MM.1S (cell line): ENCODE data around the gene LCTL.

Experiments
- DNase-seq: peaks from one replicate; pipeline ENCODE4 v3.0.0-alpha.2; 2015
- H2AFZ ChIP-seq: fragments of 300-600 bp; sonication (generic); 2 replicates; pipeline ENCODE4 v1.6.0; 2016; ENCODE audit warnings: antibody characterized with exemption, low read length
- H3F3A ChIP-seq: fragments of 300-600 bp; sonication (generic); 2 replicates; pipeline ENCODE4 v1.6.1; 2016; ENCODE audit warnings: mild to moderate bottlenecking, antibody characterized with exemption, low read length, moderate library complexity, mixed read lengths; ENCODE audit not compliant: insufficient read depth
- H3K27ac ChIP-seq: fragments of 300-600 bp; sonication (generic); 2 replicates; pipeline ENCODE4 v1.5.1; 2016; ENCODE audit warnings: mild to moderate bottlenecking, low read length
- H3K27me3 ChIP-seq: fragments of 300-600 bp; sonication (generic); replicated peaks from 2 replicates; pipeline ENCODE4 v1.6.0; 2016; ENCODE audit warnings: low read length; ENCODE audit not compliant: insufficient read depth
- H3K36me3 ChIP-seq: fragments of 300-600 bp; sonication (generic); replicated peaks from 2 replicates; pipeline ENCODE4 v1.6.1; 2016; ENCODE audit warnings: mild to moderate bottlenecking, low read length, mixed read lengths; ENCODE audit not compliant: insufficient read depth
- H3K4me1 ChIP-seq: fragments of 300-600 bp; sonication (generic); 2 replicates; pipeline ENCODE4 v1.6.1; 2016; ENCODE audit warnings: low read length, mixed read lengths
- H3K4me2 ChIP-seq: fragments of 300-600 bp; sonication (generic); 2 replicates; pipeline ENCODE4 v1.6.0; 2016; ENCODE audit warnings: low read depth, low read length
- H3K4me3 ChIP-seq: fragments of 300-600 bp; sonication (generic); 2 replicates; pipeline ENCODE4 v1.5.1; 2016; ENCODE audit warnings: low read length, mixed read lengths
- H3K79me2 ChIP-seq: fragments of 300-600 bp; sonication (generic); 2 replicates; pipeline ENCODE4 v1.6.1; 2016; ENCODE audit warnings: mixed run types, low read length, mixed read lengths
- H3K9ac ChIP-seq: fragments of 300-600 bp; sonication (generic); 2 replicates; pipeline ENCODE4 v1.6.1; 2016; ENCODE audit warnings: low read length, mixed read lengths
- H3K9me2 ChIP-seq: fragments of 300-600 bp; sonication (generic); replicated peaks from 2 replicates; pipeline ENCODE4 v1.6.1; 2016; ENCODE audit warnings: mild to moderate bottlenecking, low read length, mixed read lengths; ENCODE audit not compliant: insufficient read depth
- H3K9me3 ChIP-seq: fragments of 300-600 bp; sonication (generic); replicated peaks from 2 replicates; pipeline ENCODE4 v1.6.1; 2016; ENCODE audit warnings: mild to moderate bottlenecking, low read length, mixed read lengths; ENCODE audit not compliant: insufficient read depth
- H4K20me1 ChIP-seq: fragments of 300-600 bp; sonication (generic); 2 replicates; pipeline ENCODE4 v1.6.1; 2016; ENCODE audit warnings: mild to moderate bottlenecking, low read length, moderate library complexity, mixed read lengths; ENCODE audit not compliant: insufficient read depth
- EZH2 ChIP-seq: fragments of 300-600 bp; sonication (generic); optimal IDR thresholded peaks from 2 replicates; pipeline ENCODE3; 2017; ENCODE audit warnings: low read depth, mild to moderate bottlenecking, antibody characterized with exemption, low read length, mixed read lengths
- EZH2phosphoT487 ChIP-seq: fragments of 300-600 bp; sonication (generic); IDR thresholded peaks from 2 replicates; pipeline ENCODE4 v1.6.1; 2018; ENCODE audit warnings: antibody characterized with exemption, low read length
- TF ChIP-seq, protein P1 (sequence below): fragments of 300-600 bp; sonication (generic); IDR thresholded peaks from 2 replicates; pipeline ENCODE4 v1.5.1; 2016; ENCODE audit warnings: antibody characterized with exemption, low read length, mixed read lengths

LCTL gene

DNA sequence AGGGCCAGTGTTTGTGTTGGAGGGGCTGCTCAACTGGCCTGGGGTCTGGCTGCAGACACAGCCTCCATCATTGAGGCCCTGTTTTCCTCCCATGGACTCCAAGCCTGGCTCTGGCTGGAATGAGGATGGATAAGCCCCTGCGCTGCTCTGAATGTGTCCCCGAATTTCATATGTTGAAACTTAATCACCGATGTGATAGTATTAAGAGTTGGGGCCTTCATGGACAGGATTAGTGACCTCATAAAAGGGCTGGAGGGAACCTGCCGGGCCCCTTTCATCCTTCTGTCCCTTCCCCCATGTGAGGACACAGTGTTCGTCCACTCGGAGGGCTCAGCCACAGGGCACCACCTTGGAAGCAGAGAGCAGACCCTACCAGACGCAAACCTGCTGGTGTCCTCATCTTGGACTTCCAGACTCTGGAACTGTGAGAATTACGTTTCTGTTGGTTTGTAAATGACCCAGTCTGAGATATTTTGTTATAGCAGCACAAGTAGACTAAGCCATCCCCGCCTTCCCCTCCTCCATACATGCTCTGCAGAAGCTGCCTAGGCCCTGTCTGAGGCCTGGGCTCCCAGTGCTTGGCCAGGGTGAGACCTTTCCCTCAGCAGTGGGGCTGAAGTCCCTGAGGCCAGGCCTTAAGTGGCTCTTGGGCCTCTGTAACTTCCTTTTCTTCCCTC lies 3.8 kb upstream of the LCTL start:
- H3K4me3 ChIP-seq: no peak overlapping the region
- no peaks in the 10 kb centered on the region for H3K36me3 ChIP-seq
- no peak overlapping the region for H2AFZ ChIP-seq
- no peaks in the 10 kb centered on the region for H4K20me1 ChIP-seq
- no peaks in the 10 kb centered on the region for H3K27me3 ChIP-seq
- no peak overlapping the region for H3K4me2 ChIP-seq
- H3F3A ChIP-seq: no peaks in the 10 kb centered on the region
- H3K9ac ChIP-seq: no peak overlapping the region
- no peak for DNase-seq
- H3K9me2 ChIP-seq: no peaks in the 10 kb centered on the region
- H3K79me2 ChIP-seq: no peaks in the 10 kb centered on the region
- TF ChIP-seq EZH2 (no peak), EZH2phosphoT487 (no peak)
- TF ChIP-seq, protein P1, sequence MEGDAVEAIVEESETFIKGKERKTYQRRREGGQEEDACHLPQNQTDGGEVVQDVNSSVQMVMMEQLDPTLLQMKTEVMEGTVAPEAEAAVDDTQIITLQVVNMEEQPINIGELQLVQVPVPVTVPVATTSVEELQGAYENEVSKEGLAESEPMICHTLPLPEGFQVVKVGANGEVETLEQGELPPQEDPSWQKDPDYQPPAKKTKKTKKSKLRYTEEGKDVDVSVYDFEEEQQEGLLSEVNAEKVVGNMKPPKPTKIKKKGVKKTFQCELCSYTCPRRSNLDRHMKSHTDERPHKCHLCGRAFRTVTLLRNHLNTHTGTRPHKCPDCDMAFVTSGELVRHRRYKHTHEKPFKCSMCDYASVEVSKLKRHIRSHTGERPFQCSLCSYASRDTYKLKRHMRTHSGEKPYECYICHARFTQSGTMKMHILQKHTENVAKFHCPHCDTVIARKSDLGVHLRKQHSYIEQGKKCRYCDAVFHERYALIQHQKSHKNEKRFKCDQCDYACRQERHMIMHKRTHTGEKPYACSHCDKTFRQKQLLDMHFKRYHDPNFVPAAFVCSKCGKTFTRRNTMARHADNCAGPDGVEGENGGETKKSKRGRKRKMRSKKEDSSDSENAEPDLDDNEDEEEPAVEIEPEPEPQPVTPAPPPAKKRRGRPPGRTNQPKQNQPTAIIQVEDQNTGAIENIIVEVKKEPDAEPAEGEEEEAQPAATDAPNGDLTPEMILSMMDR: no peak
- H3K27ac ChIP-seq: no peak overlapping the region
- H3K4me1 ChIP-seq: peaks cover 13% of the 10 kb centered on the region
- no peaks in the 10 kb centered on the region for H3K9me3 ChIP-seq

DNA sequence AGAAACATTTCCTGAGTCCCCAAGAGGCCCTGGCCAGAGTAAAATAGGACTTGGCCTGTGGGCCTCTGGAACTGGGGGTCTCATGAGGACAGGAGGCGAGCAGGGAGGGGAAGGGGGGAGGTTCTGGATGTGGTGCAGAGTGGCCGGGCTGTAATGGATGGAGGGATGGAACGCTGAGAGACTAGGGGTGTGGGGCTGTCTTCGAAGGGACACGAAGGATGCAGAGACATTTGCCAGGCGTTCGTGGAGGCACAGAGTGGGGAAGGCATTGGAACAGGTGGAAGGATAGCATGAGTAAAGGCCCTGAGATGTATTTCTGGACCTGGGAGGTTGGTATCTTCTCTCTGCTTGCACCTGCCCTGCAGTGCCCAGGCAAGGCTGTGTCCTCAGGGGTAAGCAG lies 2.1 kb upstream of the LCTL start:
- Histone ChIP-seq H3K9me3 (no peaks in the 10 kb centered on the region), H3K9me2 (no peaks in the 10 kb centered on the region), H3K4me3 (no peak overlapping the region), H3F3A (no peaks in the 10 kb centered on the region), H3K9ac (no peak overlapping the region), H4K20me1 (no peaks in the 10 kb centered on the region), H3K27me3 (no peaks in the 10 kb centered on the region), H3K4me2 (no peak overlapping the region), H3K36me3 (no peaks in the 10 kb centered on the region), H3K27ac (no peak overlapping the region), H2AFZ (no peak overlapping the region), H3K4me1 (peaks cover 13% of the 10 kb centered on the region), H3K79me2 (no peaks in the 10 kb centered on the region)
- DNase-seq: no peak
- TF ChIP-seq, protein P1: no peak
- TF ChIP-seq EZH2 (no peak), EZH2phosphoT487 (no peak)

DNA sequence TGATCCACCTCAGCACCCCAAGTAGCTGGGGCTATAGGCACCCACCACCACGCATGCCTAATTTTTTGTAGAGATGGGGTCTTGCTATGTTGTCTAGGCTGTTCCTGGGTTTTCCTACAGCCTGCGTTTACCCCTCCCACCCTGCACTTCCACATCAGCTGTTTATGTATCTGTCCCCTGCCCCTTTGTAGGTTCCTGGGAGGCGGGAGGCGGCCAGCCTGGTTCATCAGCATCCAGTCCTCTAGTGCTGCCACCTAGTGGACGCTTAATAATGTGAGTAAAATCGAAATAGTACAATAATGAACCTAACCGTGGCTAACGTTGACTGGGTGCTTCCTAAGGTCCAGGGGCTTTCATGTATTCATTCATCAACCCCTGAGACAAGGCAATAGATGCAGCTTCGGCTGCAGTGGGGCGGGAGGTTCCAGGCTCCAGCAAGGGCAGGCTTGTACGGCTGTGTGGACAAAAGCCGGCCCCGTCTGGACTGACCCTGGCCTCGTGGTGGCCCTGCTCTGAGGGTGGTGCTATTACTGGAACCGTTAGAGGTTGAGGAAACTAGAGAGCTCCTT lies 1.2 kb upstream of the LCTL start:
- H3K4me2 ChIP-seq: peak overlapping the region; percentile 41
- H3K9ac ChIP-seq: no peak overlapping the region
- no peak for TF ChIP-seq EZH2phosphoT487
- TF ChIP-seq, protein P1: peak; percentile 67
- peaks cover 13% of the 10 kb centered on the region for H3K4me1 ChIP-seq
- H3K27ac ChIP-seq: no peak overlapping the region
- no peaks in the 10 kb centered on the region for H3K79me2 ChIP-seq
- H3K4me3 ChIP-seq: no peak overlapping the region
- no peaks in the 10 kb centered on the region for H3F3A ChIP-seq
- H4K20me1 ChIP-seq: no peaks in the 10 kb centered on the region
- no peaks in the 10 kb centered on the region for H3K27me3 ChIP-seq
- H2AFZ ChIP-seq: peak overlapping the region; percentile 68
- no peaks in the 10 kb centered on the region for H3K9me3 ChIP-seq
- DNase-seq: peak; percentile 59
- no peaks in the 10 kb centered on the region for H3K36me3 ChIP-seq
- no peaks in the 10 kb centered on the region for H3K9me2 ChIP-seq
